ENCODE results near the gene TXNDC11. TPM values are rescaled to one million over a fixed set of nuclear protein-coding genes. Genes with fewer than 3 reads are reported as not detected.
A peak's percentile ranks its signal among the peaks of the same experiment; 100 is the strongest.

The TXNDC11 gene
- total RNA-seq, 6 donors from 2014 or later: 81.2 to 148 (median 117) TPM

GRCh38 chr16:11630046-11630767 is 112.5 kb downstream of the TXNDC11 start:
- TF ChIP-seq, protein P1, sequence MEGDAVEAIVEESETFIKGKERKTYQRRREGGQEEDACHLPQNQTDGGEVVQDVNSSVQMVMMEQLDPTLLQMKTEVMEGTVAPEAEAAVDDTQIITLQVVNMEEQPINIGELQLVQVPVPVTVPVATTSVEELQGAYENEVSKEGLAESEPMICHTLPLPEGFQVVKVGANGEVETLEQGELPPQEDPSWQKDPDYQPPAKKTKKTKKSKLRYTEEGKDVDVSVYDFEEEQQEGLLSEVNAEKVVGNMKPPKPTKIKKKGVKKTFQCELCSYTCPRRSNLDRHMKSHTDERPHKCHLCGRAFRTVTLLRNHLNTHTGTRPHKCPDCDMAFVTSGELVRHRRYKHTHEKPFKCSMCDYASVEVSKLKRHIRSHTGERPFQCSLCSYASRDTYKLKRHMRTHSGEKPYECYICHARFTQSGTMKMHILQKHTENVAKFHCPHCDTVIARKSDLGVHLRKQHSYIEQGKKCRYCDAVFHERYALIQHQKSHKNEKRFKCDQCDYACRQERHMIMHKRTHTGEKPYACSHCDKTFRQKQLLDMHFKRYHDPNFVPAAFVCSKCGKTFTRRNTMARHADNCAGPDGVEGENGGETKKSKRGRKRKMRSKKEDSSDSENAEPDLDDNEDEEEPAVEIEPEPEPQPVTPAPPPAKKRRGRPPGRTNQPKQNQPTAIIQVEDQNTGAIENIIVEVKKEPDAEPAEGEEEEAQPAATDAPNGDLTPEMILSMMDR (IDR thresholded peaks at IDR 0.05): no peak
- TF ChIP-seq POLR2A (IDR thresholded peaks at IDR 0.05): no peak
- no peak for TF ChIP-seq POLR2AphosphoS5 (IDR thresholded peaks at IDR 0.05)
- TF ChIP-seq EP300 (IDR thresholded peaks at IDR 0.05): no peak

More at GRCh38 chr16:11630046-11630767, 112.5 kb downstream of the TXNDC11 start:
- Histone ChIP-seq H3K27ac (peak overlapping the region; percentile 77 to 81 (median 77)), H3K4me1 (peaks cover 4 to 42% (median 30%) of the 10 kb centered on the region in 4 donors), H3K36me3 (no peaks in the 10 kb centered on the region), H3K4me3 (no peak overlapping the region), H3K9me3 (no peaks in the 10 kb centered on the region), H3K27me3 (no peaks in the 10 kb centered on the region)
- DNase-seq (peak in 1 of 2 donors; percentile 42), ATAC-seq (ENCODE audit: low FRiP score in 2 of 2) (no peak)
- WGBS, 2 donors: 74 to 80% methylated on average over 10 to 12 of the region's 12 CpGs

Small RNA genes within 50 kb of the gene (small RNA-seq; reads per million reads assigned to genes)
- gene RF00017: 0 reads per million in 4 donors

Other genes with a start within 250 kb of the TXNDC11 start
- 100 to 1,000 TPM in 4 of 6 donors, 10 to 100 TPM in 2; 65.8 to 281 (median 113) TPM for gene LITAF, start 155.9 kb downstream of the TXNDC11 start, total RNA-seq
- gene SNN, start 74.4 kb downstream of the TXNDC11 start, total RNA-seq: 10 to 100 TPM; 14.7 to 29.8 (median 26.1) TPM
- gene ZC3H7A, start 54.4 kb upstream of the TXNDC11 start, total RNA-seq: 100 to 1,000 TPM in 2 of 6 donors, 10 to 100 TPM in 4; 52.7 to 142 (median 64.7) TPM
- 100 to 1,000 TPM in 4 of 6 donors, 10 to 100 TPM in 2; 77.8 to 121 (median 108) TPM for gene RSL1D1, start 108.7 kb upstream of the TXNDC11 start, total RNA-seq
- 100 to 1,000 TPM in 3 of 6 donors, 10 to 100 TPM in 3; 52.4 to 117 (median 99.6) TPM for gene GSPT1, start 173.1 kb upstream of the TXNDC11 start, total RNA-seq
- gene NPIPB2, start 199.2 kb upstream of the TXNDC11 start, total RNA-seq: 10 to 100 TPM in 3 of 6 donors, 1 to 10 TPM in 3; 3.6 to 47.1 (median 9.0) TPM
- gene TNFRSF17, start 222.4 kb upstream of the TXNDC11 start, total RNA-seq: 1 to 10 TPM in 3 of 6 donors, not detected in 3; 1.6 to 2.9 (median 2.0) TPM
- gene SNX29, start 233.9 kb upstream of the TXNDC11 start, total RNA-seq: 10 to 100 TPM; 22.6 to 95.3 (median 42.2) TPM

All from upper lobe of left lung (tissue), 6 donors.